Transverse colon (tissue), 4 donors: ENCODE results near the gene KCNH2.
A peak's percentile ranks its signal among the peaks of the same experiment; 100 is the strongest.

Experiments
- EP300 ChIP-seq: sonication (generic); formaldehyde crosslinking; IDR thresholded peaks from one replicate; pipeline ENCODE4 v1.6.1; 2017; ENCODE audit warnings: antibody characterized with exemption, low read depth
- POLR2A ChIP-seq: fragments of 450-650 bp; IDR thresholded peaks from one replicate; pipeline ENCODE4 v1.6.1; 2016; ENCODE audit warnings: antibody characterized with exemption, mild to moderate bottlenecking, moderate library complexity
- POLR2AphosphoS5 ChIP-seq, 3 donors: sonication (generic); formaldehyde crosslinking; IDR thresholded peaks; one replicate each; pipeline ENCODE4 v1.6.1; 2016; ENCODE audit warnings: antibody characterized with exemption in 3 of 3
- TF ChIP-seq, protein P1 (sequence below), 5 experiments: fragments of 200-600 bp in 3 of 5; fragments of 450-650 bp in 2 of 5; sonication (generic) in 3 of 5; IDR thresholded peaks; 1 replicate in 2 of 5; 2 replicates in 3 of 5; pipeline ENCODE4 v1.5.1; 2016 to 2017; ENCODE audit warnings: antibody characterized with exemption in 5 of 5, inconsistent platforms in 3 of 5, mild to moderate bottlenecking in 2 of 5, moderate library complexity in 1 of 5

DNA sequence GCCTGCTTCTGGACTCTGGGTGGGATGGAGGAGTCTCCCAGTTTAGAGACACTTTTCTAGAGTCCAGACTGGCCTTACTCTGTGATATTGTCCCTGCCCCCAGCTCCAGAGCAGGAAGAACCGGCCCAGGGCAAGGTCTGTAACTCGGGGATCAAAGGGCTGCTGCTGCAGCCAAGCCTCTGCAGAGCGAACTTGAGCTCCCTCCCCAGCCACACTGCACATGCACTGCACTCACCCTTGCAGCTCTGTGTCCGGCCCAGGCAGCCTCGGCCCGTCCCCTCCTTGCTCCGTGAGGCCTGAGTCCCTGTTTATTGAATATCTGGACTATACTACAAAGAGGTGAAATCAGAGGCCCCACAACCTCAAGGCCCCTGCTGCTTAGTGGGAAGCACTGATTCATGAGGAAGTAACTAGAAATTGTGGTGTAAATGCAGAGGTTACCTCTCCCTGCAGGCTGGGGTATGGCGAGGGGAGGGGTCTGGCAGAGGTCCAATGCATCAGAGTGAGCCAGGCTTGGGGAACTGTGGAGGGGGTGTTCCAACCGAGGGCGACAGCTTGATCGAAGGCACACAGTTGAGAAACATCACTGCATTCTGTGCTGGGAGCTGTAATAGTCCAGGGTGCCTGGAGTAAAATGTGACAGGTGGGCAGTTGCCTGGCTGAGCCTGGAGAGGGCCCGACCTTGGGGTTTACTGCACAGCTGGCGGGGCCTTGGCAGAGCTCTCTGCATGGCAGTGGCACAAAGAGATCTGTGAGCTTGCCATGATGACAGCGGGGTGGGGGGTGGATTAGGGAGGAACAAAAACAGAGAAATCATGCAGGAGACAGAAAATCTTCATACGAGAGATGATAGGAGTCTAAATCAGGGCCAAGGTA, 76.7 kb downstream of the KCNH2 start:
- TF ChIP-seq, protein P1, sequence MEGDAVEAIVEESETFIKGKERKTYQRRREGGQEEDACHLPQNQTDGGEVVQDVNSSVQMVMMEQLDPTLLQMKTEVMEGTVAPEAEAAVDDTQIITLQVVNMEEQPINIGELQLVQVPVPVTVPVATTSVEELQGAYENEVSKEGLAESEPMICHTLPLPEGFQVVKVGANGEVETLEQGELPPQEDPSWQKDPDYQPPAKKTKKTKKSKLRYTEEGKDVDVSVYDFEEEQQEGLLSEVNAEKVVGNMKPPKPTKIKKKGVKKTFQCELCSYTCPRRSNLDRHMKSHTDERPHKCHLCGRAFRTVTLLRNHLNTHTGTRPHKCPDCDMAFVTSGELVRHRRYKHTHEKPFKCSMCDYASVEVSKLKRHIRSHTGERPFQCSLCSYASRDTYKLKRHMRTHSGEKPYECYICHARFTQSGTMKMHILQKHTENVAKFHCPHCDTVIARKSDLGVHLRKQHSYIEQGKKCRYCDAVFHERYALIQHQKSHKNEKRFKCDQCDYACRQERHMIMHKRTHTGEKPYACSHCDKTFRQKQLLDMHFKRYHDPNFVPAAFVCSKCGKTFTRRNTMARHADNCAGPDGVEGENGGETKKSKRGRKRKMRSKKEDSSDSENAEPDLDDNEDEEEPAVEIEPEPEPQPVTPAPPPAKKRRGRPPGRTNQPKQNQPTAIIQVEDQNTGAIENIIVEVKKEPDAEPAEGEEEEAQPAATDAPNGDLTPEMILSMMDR (IDR thresholded peaks at IDR 0.05) = no peak
- no peak for TF ChIP-seq EP300
- TF ChIP-seq POLR2A = no peak
- peak in 1 of 3 donors; percentile 20 for TF ChIP-seq POLR2AphosphoS5 (IDR thresholded peaks at IDR 0.05)
